RWPE1 (cell line): ENCODE results near the gene TBC1D22A.

Experiments
- CTCF ChIA-PET: fragments of 350-600 bp; sonication (Branson Sonifier 250); formaldehyde crosslinking; extraction: SDS; loops from one replicate; lab custom pipeline; 2021; lab: Yijun Ruan, JAX
- POLR2A ChIA-PET: fragments of 400-600 bp; formaldehyde crosslinking; extraction: SDS; loops from one replicate; lab custom pipeline; 2020; ENCODE audit warnings: antibody characterized with exemption; ENCODE audit not compliant: low non-redundant PET; lab: Yijun Ruan, JAX
- DNase-seq: peaks from one replicate; pipeline ENCODE4 v3.0.0; 2012; ENCODE audit warnings: low spot score
- H3K27ac ChIP-seq: fragments of 450-650 bp; 2 replicates; pipeline ENCODE4 v1.5.1; 2017
- CTCF ChIP-seq: fragments of 450-650 bp; conservative IDR thresholded peaks from 2 replicates; pipeline ENCODE4 v1.5.1; 2017; ENCODE audit warnings: low read depth, mild to moderate bottlenecking

The TBC1D22A gene

GRCh38 chr22:47042116-47042825, 279.8 kb downstream of the TBC1D22A start:
- no peak for TF ChIP-seq CTCF
- H3K27ac ChIP-seq = no peak overlapping the region
- DNase-seq = no peak
- ChIA-PET POLR2A (no interaction called here), CTCF (no interaction called here)

GRCh38 chr22:47042861-47043496, 280.5 kb downstream of the TBC1D22A start:
- ChIA-PET CTCF (interaction anchor here (0.7 kb wide), 1 partner anchor 24 kb away, joined by 3 read pairs; no protein-coding TSS in a partner anchor), POLR2A (no interaction called here)
- DNase-seq = no peak
- no peak overlapping the region for H3K27ac ChIP-seq
- no peak for TF ChIP-seq CTCF

GRCh38 chr22:47043835-47044721, 281.6 kb downstream of the TBC1D22A start:
- ChIA-PET POLR2A (no interaction called here), CTCF (interaction anchor here (0.6 to 0.7 kb wide), 2 partner anchors 23 to 255 kb away, joined by 3 read pairs; no protein-coding TSS in a partner anchor)
- no peak for TF ChIP-seq CTCF
- peak; percentile 47 for DNase-seq
- H3K27ac ChIP-seq = peak overlapping the region; percentile 56

- TF ChIP-seq CTCF = no peak
- DNase-seq = no peak
- CTCF ChIA-PET = interaction anchor here (0.6 kb wide), 1 partner anchor 256 kb away, joined by 3 read pairs; no protein-coding TSS in a partner anchor
- POLR2A ChIA-PET = no interaction called here
- peak overlapping the region; percentile 56 for H3K27ac ChIP-seq
These were observed 282.5 kb downstream of the TBC1D22A start for GRCh38 chr22:47044722-47045535.

- no peak for DNase-seq
- no peak overlapping the region for H3K27ac ChIP-seq
- POLR2A ChIA-PET = no interaction called here
- TF ChIP-seq CTCF = no peak
- CTCF ChIA-PET = no interaction called here
These were observed 283.4 kb downstream of the TBC1D22A start for GRCh38 chr22:47045691-47046410.
